Measurements from ENCODE around the gene CCDC82. TPM values are rescaled to one million over a fixed set of nuclear protein-coding genes. Genes with fewer than 3 reads are reported as not detected.

CCDC82 gene
- total RNA-seq, 1 donor from 2014 or later = 27.1 TPM

DNA sequence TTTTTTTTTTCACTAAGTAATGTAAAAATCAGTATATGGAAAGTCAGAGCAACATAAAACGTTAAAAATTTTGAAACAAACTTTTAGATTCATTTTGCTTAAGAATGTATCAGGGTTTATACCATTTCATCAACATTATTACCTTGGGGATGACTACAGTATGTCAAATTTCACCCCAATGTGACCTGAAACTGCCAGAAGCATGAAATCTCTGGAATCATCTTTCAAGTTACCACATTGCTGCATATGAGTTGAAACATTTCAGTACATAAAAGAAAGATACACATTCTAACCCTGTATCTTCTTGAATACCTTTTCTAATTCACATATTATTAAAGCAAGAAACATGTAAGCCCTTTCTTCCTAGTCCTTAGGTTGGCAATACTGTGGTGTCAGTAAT lies 79.5 kb downstream of the CCDC82 start:
- intact Hi-C loops (cut with DNase I) = no loop called here
- no peak for TF ChIP-seq CTCF (IDR thresholded peaks at IDR 0.05)
- Histone ChIP-seq H3K4me3 (no peak overlapping the region), H3K9me3 (no peaks in the 10 kb centered on the region), H3K27ac (no peak overlapping the region), H3K36me3 (no peaks in the 10 kb centered on the region), H3K27me3 (ENCODE audit: low read depth) (no peaks in the 10 kb centered on the region), H3K4me1 (peaks cover 86% of the 10 kb centered on the region)
- ATAC-seq (no peak), DNase-seq (no peak)

GRCh38 chr11:96309643-96310017 lies 80.1 kb downstream of the CCDC82 start:
- Histone ChIP-seq H3K9me3 (no peaks in the 10 kb centered on the region), H3K4me3 (no peak overlapping the region), H3K27ac (no peak overlapping the region), H3K4me1 (peaks cover 84% of the 10 kb centered on the region), H3K27me3 (ENCODE audit: low read depth) (no peaks in the 10 kb centered on the region), H3K36me3 (no peaks in the 10 kb centered on the region)
- intact Hi-C loops (cut with DNase I) = no loop called here
- no peak for TF ChIP-seq CTCF (IDR thresholded peaks at IDR 0.05)
- no peak for DNase-seq
- no peak for ATAC-seq

DNA sequence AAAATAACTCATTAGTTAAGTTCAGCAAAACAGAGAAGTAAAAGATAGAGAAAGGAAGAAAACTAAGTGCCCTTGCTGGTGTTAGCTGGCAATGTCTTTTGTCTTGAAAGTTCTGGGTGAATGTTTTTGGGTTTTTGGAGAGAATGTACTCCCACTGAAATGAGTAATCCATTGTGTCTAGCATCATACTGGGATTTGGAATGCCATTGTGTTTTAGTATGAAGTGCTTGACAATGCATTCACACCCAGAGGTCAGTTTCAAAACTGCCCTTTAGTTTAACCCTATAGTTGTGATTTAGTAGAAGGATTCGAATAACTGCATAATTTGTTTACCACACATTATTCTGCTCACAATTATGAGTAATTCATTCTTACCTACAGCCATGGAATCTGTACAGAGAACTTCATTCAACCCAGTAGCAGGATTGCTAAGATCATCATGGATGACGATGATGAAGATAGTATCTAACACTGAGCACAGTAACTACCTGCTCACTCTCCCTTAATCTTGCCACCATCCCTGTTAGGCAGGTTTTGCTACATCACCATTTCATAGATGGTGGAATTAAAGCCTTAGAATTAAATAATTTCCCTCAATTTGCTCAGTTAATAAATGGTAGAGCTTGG lies 80.6 kb downstream of the CCDC82 start:
- H3K27ac ChIP-seq = no peak overlapping the region
- TF ChIP-seq CTCF (IDR thresholded peaks at IDR 0.05) = no peak
- no peaks in the 10 kb centered on the region for H3K27me3 ChIP-seq (ENCODE audit: low read depth)
- no peak overlapping the region for H3K4me3 ChIP-seq
- no peaks in the 10 kb centered on the region for H3K9me3 ChIP-seq
- no peak for DNase-seq
- peaks cover 80% of the 10 kb centered on the region for H3K4me1 ChIP-seq
- intact Hi-C loops (cut with DNase I) = no loop called here
- ATAC-seq = no peak
- H3K36me3 ChIP-seq = no peaks in the 10 kb centered on the region

DNA sequence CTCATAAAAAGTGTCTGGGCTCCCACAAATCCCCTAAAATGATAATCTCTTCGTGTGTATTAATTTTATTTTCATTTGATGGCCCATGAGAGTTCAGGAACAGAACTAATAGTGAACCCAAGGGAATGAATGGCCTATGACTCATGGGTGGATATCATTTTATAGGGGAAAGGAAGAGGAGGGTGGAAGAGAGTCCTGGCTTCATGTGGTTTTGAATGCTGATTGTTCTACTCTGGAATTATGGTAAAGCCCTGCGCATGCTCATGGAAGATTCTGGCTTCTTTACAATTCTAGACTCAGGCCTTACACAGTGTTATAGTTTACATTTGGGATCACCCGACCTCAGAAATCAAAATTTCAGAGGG lies 82.0 kb downstream of the CCDC82 start:
- no peaks in the 10 kb centered on the region for H3K27me3 ChIP-seq (ENCODE audit: low read depth)
- no peaks in the 10 kb centered on the region for H3K36me3 ChIP-seq
- H3K4me1 ChIP-seq = peaks cover 80% of the 10 kb centered on the region
- no peak for TF ChIP-seq CTCF (IDR thresholded peaks at IDR 0.05)
- peak overlapping the region; percentile 20 for H3K4me3 ChIP-seq
- no peak for DNase-seq
- H3K9me3 ChIP-seq = no peaks in the 10 kb centered on the region
- peak overlapping the region; percentile 87 for H3K27ac ChIP-seq
- intact Hi-C loops (cut with DNase I) = no loop called here
- ATAC-seq = peak; percentile 10 to 55

- DNase-seq (peak; percentile 57), ATAC-seq (peak; percentile 95 to 96)
- H3K27ac ChIP-seq = peak overlapping the region; percentile 87
- no peaks in the 10 kb centered on the region for H3K27me3 ChIP-seq (ENCODE audit: low read depth)
- H3K9me3 ChIP-seq = no peaks in the 10 kb centered on the region
- intact Hi-C loops (cut with DNase I) = no loop called here
- no peaks in the 10 kb centered on the region for H3K36me3 ChIP-seq
- H3K4me1 ChIP-seq = peaks cover 78% of the 10 kb centered on the region
- no peak for TF ChIP-seq CTCF (IDR thresholded peaks at IDR 0.05)
- peak overlapping the region; percentile 20 for H3K4me3 ChIP-seq
These were observed 82.6 kb downstream of the CCDC82 start for GRCh38 chr11:96306933-96307775.

All from lower lobe of right lung (tissue), 2 donors.